Thyroid gland (tissue), 4 donors: ENCODE measurements around the gene FSTL1.

ENCODE experiments used
- POLR2A ChIP-seq, 2 donors: fragments of 450-650 bp; IDR thresholded peaks; one replicate each; pipeline ENCODE4 v1.6.1; 2017; ENCODE audit warnings: antibody characterized with exemption in 2 of 2, mild to moderate bottlenecking in 2 of 2, moderate library complexity in 1 of 2
- TF ChIP-seq, protein P1 (sequence below), 6 experiments: fragments of 200-600 bp in 3 of 6; fragments of 450-650 bp in 3 of 6; sonication (generic) in 3 of 6; IDR thresholded peaks; one replicate each; pipeline ENCODE4 v1.5.1; 2016 to 2019; ENCODE audit warnings: antibody characterized with exemption in 6 of 6, mild to moderate bottlenecking in 2 of 6, inconsistent platforms in 1 of 6, moderate library complexity in 1 of 6

GRCh38 chr3:120394347-120394746 is 56.4 kb downstream of the FSTL1 start:
- TF ChIP-seq, protein P1, sequence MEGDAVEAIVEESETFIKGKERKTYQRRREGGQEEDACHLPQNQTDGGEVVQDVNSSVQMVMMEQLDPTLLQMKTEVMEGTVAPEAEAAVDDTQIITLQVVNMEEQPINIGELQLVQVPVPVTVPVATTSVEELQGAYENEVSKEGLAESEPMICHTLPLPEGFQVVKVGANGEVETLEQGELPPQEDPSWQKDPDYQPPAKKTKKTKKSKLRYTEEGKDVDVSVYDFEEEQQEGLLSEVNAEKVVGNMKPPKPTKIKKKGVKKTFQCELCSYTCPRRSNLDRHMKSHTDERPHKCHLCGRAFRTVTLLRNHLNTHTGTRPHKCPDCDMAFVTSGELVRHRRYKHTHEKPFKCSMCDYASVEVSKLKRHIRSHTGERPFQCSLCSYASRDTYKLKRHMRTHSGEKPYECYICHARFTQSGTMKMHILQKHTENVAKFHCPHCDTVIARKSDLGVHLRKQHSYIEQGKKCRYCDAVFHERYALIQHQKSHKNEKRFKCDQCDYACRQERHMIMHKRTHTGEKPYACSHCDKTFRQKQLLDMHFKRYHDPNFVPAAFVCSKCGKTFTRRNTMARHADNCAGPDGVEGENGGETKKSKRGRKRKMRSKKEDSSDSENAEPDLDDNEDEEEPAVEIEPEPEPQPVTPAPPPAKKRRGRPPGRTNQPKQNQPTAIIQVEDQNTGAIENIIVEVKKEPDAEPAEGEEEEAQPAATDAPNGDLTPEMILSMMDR (IDR thresholded peaks at IDR 0.05), result no peak
- TF ChIP-seq POLR2A (IDR thresholded peaks at IDR 0.05), result no peak
